ENCODE data around the gene SCARB2.

- TF ChIP-seq CTCF (IDR thresholded peaks at IDR 0.05; ENCODE audit: insufficient read depth, low read depth, low read length) (no peak), EZH2 (IDR thresholded peaks at IDR 0.05; ENCODE audit: insufficient read depth, low read length) (no peak)
Measured at GRCh38 chr4:76206222-76206942, 7.2 kb downstream of the SCARB2 start.
